ENCODE data around the gene SLC17A5. TPM values are rescaled to one million over a fixed set of nuclear protein-coding genes. Genes with fewer than 3 reads are reported as not detected.

The SLC17A5 gene
- total RNA-seq, 1 donor from 2014 or later, result 8.1 TPM

- peaks cover 4% of the 10 kb centered on the region for H3K36me3 Mint-ChIP-seq (ENCODE audit: insufficient read depth)
- no peak overlapping the region for H3K27ac Mint-ChIP-seq
- no peak for DNase-seq (ENCODE audit: low spot score, unreplicated experiment)
- H3K27me3 Mint-ChIP-seq, result peaks cover 3% of the 10 kb centered on the region
- TF ChIP-seq CTCF (IDR thresholded peaks at IDR 0.05; ENCODE audit: unreplicated experiment), result no peak
- H3K4me3 Mint-ChIP-seq (ENCODE audit: low read depth), result no peak overlapping the region
- peaks cover 13% of the 10 kb centered on the region for H3K4me1 Mint-ChIP-seq (ENCODE audit: low read depth)
- H3K9me3 Mint-ChIP-seq (ENCODE audit: low read depth), result no peaks in the 10 kb centered on the region
Observed at GRCh38 chr6:73649783-73650182, 4.0 kb downstream of the SLC17A5 start.

DNA sequence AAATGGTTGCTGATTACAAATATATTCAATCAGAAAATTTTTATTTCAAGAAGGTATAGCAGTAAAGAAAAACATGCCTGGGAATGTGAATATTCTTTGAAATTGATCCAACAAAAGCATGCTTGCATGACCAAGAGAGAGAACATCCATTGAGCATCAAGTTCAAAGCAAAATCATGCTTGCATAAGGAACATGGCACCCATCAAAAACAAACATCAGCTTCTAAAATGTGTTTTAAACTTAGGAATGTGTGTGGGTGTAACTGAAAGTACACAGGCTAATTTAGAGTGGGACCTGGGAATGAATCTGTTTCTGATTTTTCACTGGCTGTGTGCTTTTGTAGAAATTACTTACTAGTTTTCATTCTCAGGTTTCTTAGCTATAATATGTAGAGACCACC lies 5.6 kb downstream of the SLC17A5 start:
- H3K9me3 Mint-ChIP-seq (ENCODE audit: low read depth), result no peaks in the 10 kb centered on the region
- no peak overlapping the region for H3K4me3 Mint-ChIP-seq (ENCODE audit: low read depth)
- H3K27ac Mint-ChIP-seq, result no peak overlapping the region
- peaks cover 3% of the 10 kb centered on the region for H3K27me3 Mint-ChIP-seq
- peaks cover 9% of the 10 kb centered on the region for H3K4me1 Mint-ChIP-seq (ENCODE audit: low read depth)
- H3K36me3 Mint-ChIP-seq (ENCODE audit: insufficient read depth), result peaks cover 4% of the 10 kb centered on the region
- DNase-seq (ENCODE audit: low spot score, unreplicated experiment), result no peak
- no peak for TF ChIP-seq CTCF (IDR thresholded peaks at IDR 0.05; ENCODE audit: unreplicated experiment)

DNA sequence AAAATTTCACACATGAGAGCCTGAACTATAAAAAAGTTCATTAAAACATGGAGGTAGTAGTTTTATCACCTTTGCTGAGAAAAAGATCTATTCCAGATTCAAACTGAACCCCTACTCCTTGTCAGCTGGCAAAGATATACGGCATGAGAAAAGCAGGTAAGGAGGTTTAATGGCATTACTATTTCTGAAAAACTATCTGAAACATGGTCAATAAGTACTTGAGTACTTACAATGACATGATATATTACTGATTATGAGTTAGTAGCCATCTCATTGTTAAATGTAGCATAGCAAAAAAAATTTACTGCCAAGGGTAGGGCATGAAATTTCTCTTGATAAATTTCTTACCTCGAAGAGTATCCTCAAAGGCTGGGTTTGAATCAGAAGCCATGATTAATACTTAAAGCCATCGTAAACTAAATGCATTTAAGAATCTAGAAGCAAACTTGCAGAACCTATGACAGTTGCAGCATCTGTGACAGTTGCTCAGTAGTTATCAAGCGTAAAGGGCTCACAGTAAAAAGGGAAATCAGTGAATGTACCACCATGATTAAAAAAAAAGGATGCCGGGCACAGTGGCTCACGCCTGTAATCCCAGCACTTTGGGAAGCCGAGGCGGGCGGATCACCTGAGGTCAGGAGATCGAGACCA lies 8.7 kb downstream of the SLC17A5 start:
- no peak for TF ChIP-seq CTCF (IDR thresholded peaks at IDR 0.05; ENCODE audit: unreplicated experiment)
- peaks cover 4% of the 10 kb centered on the region for H3K36me3 Mint-ChIP-seq (ENCODE audit: insufficient read depth)
- DNase-seq (ENCODE audit: low spot score, unreplicated experiment), result no peak
- no peaks in the 10 kb centered on the region for H3K9me3 Mint-ChIP-seq (ENCODE audit: low read depth)
- peaks cover 9% of the 10 kb centered on the region for H3K4me1 Mint-ChIP-seq (ENCODE audit: low read depth)
- H3K27ac Mint-ChIP-seq, result no peak overlapping the region
- peak overlapping the region; percentile 69 for H3K4me3 Mint-ChIP-seq (ENCODE audit: low read depth)
- H3K27me3 Mint-ChIP-seq, result peaks cover 3% of the 10 kb centered on the region

- no peak for DNase-seq (ENCODE audit: low spot score, unreplicated experiment)
- TF ChIP-seq CTCF (IDR thresholded peaks at IDR 0.05; ENCODE audit: unreplicated experiment), result no peak
- H3K36me3 Mint-ChIP-seq (ENCODE audit: insufficient read depth), result peaks cover 4% of the 10 kb centered on the region
- H3K9me3 Mint-ChIP-seq (ENCODE audit: low read depth), result no peaks in the 10 kb centered on the region
- peaks cover 9% of the 10 kb centered on the region for H3K4me1 Mint-ChIP-seq (ENCODE audit: low read depth)
- H3K27ac Mint-ChIP-seq, result no peak overlapping the region
- H3K27me3 Mint-ChIP-seq, result peaks cover 3% of the 10 kb centered on the region
- no peak overlapping the region for H3K4me3 Mint-ChIP-seq (ENCODE audit: low read depth)
Observed at GRCh38 chr6:73644030-73644429, 9.8 kb downstream of the SLC17A5 start.

- Mint-ChIP-seq H3K27me3 (peaks cover 3% of the 10 kb centered on the region), H3K9me3 (ENCODE audit: low read depth) (no peaks in the 10 kb centered on the region), H3K36me3 (ENCODE audit: insufficient read depth) (peaks cover 4% of the 10 kb centered on the region), H3K4me3 (ENCODE audit: low read depth) (no peak overlapping the region), H3K4me1 (ENCODE audit: low read depth) (peaks cover 9% of the 10 kb centered on the region), H3K27ac (no peak overlapping the region)
- DNase-seq (ENCODE audit: low spot score, unreplicated experiment), result no peak
- TF ChIP-seq CTCF (IDR thresholded peaks at IDR 0.05; ENCODE audit: unreplicated experiment), result no peak
Observed at GRCh38 chr6:73642530-73642929, 11.3 kb downstream of the SLC17A5 start.

Measured in progenitor cell of endocrine pancreas (in vitro differentiated cells).